Pons (tissue), 1 donor: ENCODE measurements around the gene PES1.
A peak's percentile ranks its signal among the peaks of the same experiment; 100 is the strongest.
"Not testable (repeated sequence)": the region's sequence is repeated elsewhere in the genome, so short reads cannot be mapped to it uniquely, and the experiment has no call there.

Experiments used
- DNase-seq: peaks from one replicate; pipeline ENCODE4 v3.0.0-alpha.2; 2016; ENCODE audit warnings: low spot score

The PES1 gene

GRCh38 chr22:30574095-30574981, 17.4 kb downstream of the PES1 start, which contains the start of gene GAL3ST1:
Gene GAL3ST1 (minus strand): TSS chr22:30574665. CDS start chr22:30557392, 17,273 bp downstream.
- DNase-seq = peak; percentile 88

GRCh38 chr22:30573594-30574094, 18.1 kb downstream of the PES1 start:
- DNase-seq = peak; percentile 27

GRCh38 chr22:30572840-30573593, 18.7 kb downstream of the PES1 start:
- peak; percentile 71 for DNase-seq

GRCh38 chr22:30572210-30572609, 19.5 kb downstream of the PES1 start:
- DNase-seq = no peak

- no peak for DNase-seq
These were observed 22.0 kb downstream of the PES1 start for GRCh38 chr22:30569674-30570202.

- no peak for DNase-seq
These were observed 23.4 kb downstream of the PES1 start for GRCh38 chr22:30568137-30568805.

GRCh38 chr22:30567277-30567676, 24.4 kb downstream of the PES1 start:
- not testable (repeated sequence) for DNase-seq

GRCh38 chr22:30566125-30566524, 25.6 kb downstream of the PES1 start:
- no peak for DNase-seq

GRCh38 chr22:30565341-30565740, 26.4 kb downstream of the PES1 start:
- DNase-seq = peak; percentile 59

GRCh38 chr22:30564761-30565119, 27.0 kb downstream of the PES1 start:
- DNase-seq = peak; percentile 17

- no peak for DNase-seq
These were observed 27.5 kb downstream of the PES1 start for GRCh38 chr22:30564045-30564760.

- no peak for DNase-seq
These were observed 29.3 kb downstream of the PES1 start for GRCh38 chr22:30562366-30562765.

GRCh38 chr22:30561402-30562189, 30.1 kb downstream of the PES1 start:
- DNase-seq = no peak

GRCh38 chr22:30560643-30561202, 31.0 kb downstream of the PES1 start:
- not testable (repeated sequence) for DNase-seq

GRCh38 chr22:30559889-30560288, 31.8 kb downstream of the PES1 start:
- DNase-seq = no peak

GRCh38 chr22:30557243-30557642, 34.5 kb downstream of the PES1 start:
- DNase-seq = no peak

GRCh38 chr22:30556388-30556787, 35.3 kb downstream of the PES1 start:
- no peak for DNase-seq

- no peak for DNase-seq
These were observed 36.2 kb downstream of the PES1 start for GRCh38 chr22:30555282-30556210.

GRCh38 chr22:30553971-30554370, 37.7 kb downstream of the PES1 start:
- DNase-seq = no peak
